Transverse colon (tissue), 4 donors: Measurements from ENCODE around the gene BPIFB2.

Experiments used
- CTCF ChIP-seq, 5 experiments: fragments of 200-600 bp in 3 of 5; fragments of 450-650 bp in 2 of 5; sonication (generic) in 3 of 5; IDR thresholded peaks; 1 replicate in 2 of 5; 2 replicates in 3 of 5; pipeline ENCODE4 v1.5.1; 2016 to 2017; ENCODE audit warnings: antibody characterized with exemption in 5 of 5, inconsistent platforms in 3 of 5, mild to moderate bottlenecking in 2 of 5, moderate library complexity in 1 of 5
- EP300 ChIP-seq: sonication (generic); formaldehyde crosslinking; IDR thresholded peaks from one replicate; pipeline ENCODE4 v1.6.1; 2017; ENCODE audit warnings: antibody characterized with exemption, low read depth
- POLR2A ChIP-seq: fragments of 450-650 bp; IDR thresholded peaks from one replicate; pipeline ENCODE4 v1.6.1; 2016; ENCODE audit warnings: antibody characterized with exemption, mild to moderate bottlenecking, moderate library complexity
- POLR2AphosphoS5 ChIP-seq, 3 donors: sonication (generic); formaldehyde crosslinking; IDR thresholded peaks; one replicate each; pipeline ENCODE4 v1.6.1; 2016; ENCODE audit warnings: antibody characterized with exemption in 3 of 3

- no peak for TF ChIP-seq POLR2A
- no peak for TF ChIP-seq CTCF (IDR thresholded peaks at IDR 0.05)
- no peak for TF ChIP-seq POLR2AphosphoS5 (IDR thresholded peaks at IDR 0.05)
- no peak for TF ChIP-seq EP300
Observed at GRCh38 chr20:32978009-32978335, 29.5 kb upstream of the BPIFB2 start.
